NCI-H82 treated with DMSO at 0.1 percent for 48 hours (cell line): ENCODE measurements around the gene FOXG1.
A peak's percentile ranks its signal among the peaks of the same experiment; 100 is the strongest.

ENCODE experiments used
- DNase-seq: peaks from one replicate; lab custom pipeline; 2025; ENCODE audit not compliant: unreplicated experiment; lab: John Stamatoyannopoulos, UW

FOXG1 gene

GRCh38 chr14:28766469-28766955 is at the start of gene FOXG1:
TSS of gene FOXG1 (plus strand) at chr14:28766787. CDS start at chr14:28767280, 493 bp downstream.
- DNase-seq = peak; percentile 93

- DNase-seq = no peak
These were observed 47.5 kb upstream of the FOXG1 start for GRCh38 chr14:28719130-28719529.

GRCh38 chr14:28731358-28731757 is 35.2 kb upstream of the FOXG1 start:
- DNase-seq = no peak

- DNase-seq = no peak
These were observed 24.3 kb upstream of the FOXG1 start for GRCh38 chr14:28742171-28742846.

- no peak for DNase-seq
These were observed 22.5 kb upstream of the FOXG1 start for GRCh38 chr14:28744126-28744525.

GRCh38 chr14:28745176-28745575 is 21.4 kb upstream of the FOXG1 start:
- no peak for DNase-seq

- no peak for DNase-seq
These were observed 20.3 kb upstream of the FOXG1 start for GRCh38 chr14:28746247-28746646.

GRCh38 chr14:28751467-28752058 is 15.0 kb upstream of the FOXG1 start:
- peak; percentile 70 for DNase-seq

- peak; percentile 66 for DNase-seq
These were observed 12.2 kb upstream of the FOXG1 start for GRCh38 chr14:28754209-28754985.

GRCh38 chr14:28755198-28755815 is 11.3 kb upstream of the FOXG1 start:
- DNase-seq = no peak

- no peak for DNase-seq
These were observed 10.7 kb upstream of the FOXG1 start for GRCh38 chr14:28755884-28756268.

- no peak for DNase-seq
These were observed 10.2 kb upstream of the FOXG1 start for GRCh38 chr14:28756269-28756883.

GRCh38 chr14:28756884-28757570 is 9.6 kb upstream of the FOXG1 start:
- DNase-seq = no peak

GRCh38 chr14:28757786-28758185 is 8.8 kb upstream of the FOXG1 start:
- no peak for DNase-seq

GRCh38 chr14:28758253-28758884 is 8.2 kb upstream of the FOXG1 start:
- no peak for DNase-seq

GRCh38 chr14:28758885-28759652 is 7.5 kb upstream of the FOXG1 start:
- DNase-seq = no peak

GRCh38 chr14:28759653-28760313 is 6.8 kb upstream of the FOXG1 start:
- no peak for DNase-seq

GRCh38 chr14:28760431-28760996 is 6.1 kb upstream of the FOXG1 start:
- no peak for DNase-seq
